WI38 (cell line): ENCODE results near the gene PCDHGA12.

ENCODE experiments used
- H3K4me3 ChIP-seq: 2 replicates; pipeline ENCODE4 v1.5.1; 2011; ENCODE audit warnings: low read depth, mild to moderate bottlenecking, control low read depth, low read length
- CTCF ChIP-seq: IDR thresholded peaks from 2 replicates; pipeline ENCODE4 v1.5.1; 2012; ENCODE audit warnings: low read depth, mild to moderate bottlenecking, control low read depth, low read length

The PCDHGA12 gene

GRCh38 chr5:141430332-141431113 lies at the start of gene PCDHGA12:
Gene PCDHGA12 (plus strand): TSS chr5:141430507. CDS start chr5:141430760, 253 bp downstream.
- no peak for TF ChIP-seq CTCF
- H3K4me3 ChIP-seq, result no peak within 1 kb of the TSS

GRCh38 chr5:141382469-141383294 lies 47.6 kb upstream of the PCDHGA12 start, which contains the start of gene PCDHGA7:
Gene PCDHGA7 (plus strand): TSS chr5:141382742. CDS start chr5:141382900, 158 bp downstream.
- peak within 1 kb of the TSS; percentile 53 for H3K4me3 ChIP-seq
- peak; percentile 28; the same call in 1 of the 2 replicates for TF ChIP-seq CTCF

GRCh38 chr5:141383345-141383744 lies 47.0 kb upstream of the PCDHGA12 start:
- no peak for TF ChIP-seq CTCF

GRCh38 chr5:141384471-141385267 lies 45.6 kb upstream of the PCDHGA12 start:
- H3K4me3 ChIP-seq, result no peak overlapping the region
- TF ChIP-seq CTCF, result no peak

More at GRCh38 chr5:141383345-141383744, 47.0 kb upstream of the PCDHGA12 start:
- no peak overlapping the region for H3K4me3 ChIP-seq

- TF ChIP-seq CTCF, result peak; percentile 48
- H3K4me3 ChIP-seq, result peak within 1 kb of the TSS; percentile 41
Observed at GRCh38 chr5:141387557-141388311, 42.6 kb upstream of the PCDHGA12 start, which contains the start of gene PCDHGB4. Gene PCDHGB4 (plus strand): TSS chr5:141387698. CDS start chr5:141387885, 187 bp downstream.

- TF ChIP-seq CTCF, result no peak
- no peak overlapping the region for H3K4me3 ChIP-seq
Observed at GRCh38 chr5:141388661-141389060, 41.6 kb upstream of the PCDHGA12 start.
